ENCODE measurements around the gene ZDHHC7.

- TF ChIP-seq, protein P1, sequence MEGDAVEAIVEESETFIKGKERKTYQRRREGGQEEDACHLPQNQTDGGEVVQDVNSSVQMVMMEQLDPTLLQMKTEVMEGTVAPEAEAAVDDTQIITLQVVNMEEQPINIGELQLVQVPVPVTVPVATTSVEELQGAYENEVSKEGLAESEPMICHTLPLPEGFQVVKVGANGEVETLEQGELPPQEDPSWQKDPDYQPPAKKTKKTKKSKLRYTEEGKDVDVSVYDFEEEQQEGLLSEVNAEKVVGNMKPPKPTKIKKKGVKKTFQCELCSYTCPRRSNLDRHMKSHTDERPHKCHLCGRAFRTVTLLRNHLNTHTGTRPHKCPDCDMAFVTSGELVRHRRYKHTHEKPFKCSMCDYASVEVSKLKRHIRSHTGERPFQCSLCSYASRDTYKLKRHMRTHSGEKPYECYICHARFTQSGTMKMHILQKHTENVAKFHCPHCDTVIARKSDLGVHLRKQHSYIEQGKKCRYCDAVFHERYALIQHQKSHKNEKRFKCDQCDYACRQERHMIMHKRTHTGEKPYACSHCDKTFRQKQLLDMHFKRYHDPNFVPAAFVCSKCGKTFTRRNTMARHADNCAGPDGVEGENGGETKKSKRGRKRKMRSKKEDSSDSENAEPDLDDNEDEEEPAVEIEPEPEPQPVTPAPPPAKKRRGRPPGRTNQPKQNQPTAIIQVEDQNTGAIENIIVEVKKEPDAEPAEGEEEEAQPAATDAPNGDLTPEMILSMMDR (IDR thresholded peaks at IDR 0.05; ENCODE audit: low read depth, low read length, missing input control), result no peak
- no peak for TF ChIP-seq ATF3 (IDR thresholded peaks at IDR 0.05)
- no peak for TF ChIP-seq ZBTB33 (IDR thresholded peaks at IDR 0.05)
- no peak for TF ChIP-seq REST (IDR thresholded peaks at IDR 0.05)
- TF ChIP-seq YY1 (IDR thresholded peaks at IDR 0.05), result no peak
- no peak for TF ChIP-seq FOXA1 (IDR thresholded peaks at IDR 0.05)
- TF ChIP-seq, protein P2, sequence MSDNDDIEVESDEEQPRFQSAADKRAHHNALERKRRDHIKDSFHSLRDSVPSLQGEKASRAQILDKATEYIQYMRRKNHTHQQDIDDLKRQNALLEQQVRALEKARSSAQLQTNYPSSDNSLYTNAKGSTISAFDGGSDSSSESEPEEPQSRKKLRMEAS (IDR thresholded peaks at IDR 0.05), result no peak
- TF ChIP-seq GABPA (IDR thresholded peaks at IDR 0.05 in 1 of 2, conservative IDR thresholded peaks at IDR 0.05 in 1 of 2), result no peak
- TF ChIP-seq EGR1 (IDR thresholded peaks at IDR 0.05; ENCODE audit: low read depth in 2 of 2), result no peak
- no peak for TF ChIP-seq HNF4A (conservative IDR thresholded peaks at IDR 0.05)
- TF ChIP-seq NR2F2 (IDR thresholded peaks at IDR 0.05), result no peak
- no peak for TF ChIP-seq SP1 (IDR thresholded peaks at IDR 0.05)
- TF ChIP-seq JUND (IDR thresholded peaks at IDR 0.05), result no peak
These were observed 58.1 kb downstream of the ZDHHC7 start for GRCh38 chr16:84953190-84953746.

All from liver (tissue), 3 donors.